H9 (cell line): ENCODE results near the gene LRIG1. TPM values are rescaled to one million over a fixed set of nuclear protein-coding genes. Genes with fewer than 3 reads are reported as not detected.
A peak's percentile ranks its signal among the peaks of the same experiment; 100 is the strongest.

Experiments used
- DNase-seq: peaks from one replicate; pipeline ENCODE4 v3.0.0-alpha.2; 2017
- H2AFZ ChIP-seq: one replicate; pipeline ENCODE4 v1.6.1; 2013; ENCODE audit warnings: mild to moderate bottlenecking, low read length, control low read depth, moderate library complexity
- H2AK5ac ChIP-seq: 2 replicates; pipeline ENCODE4 v1.6.1; 2013; ENCODE audit warnings: low read length, control low read depth, mixed read lengths; ENCODE audit not compliant: insufficient read length
- H2BK120ac ChIP-seq: one replicate; pipeline ENCODE4 v1.6.1; 2013; ENCODE audit warnings: low read depth, mild to moderate bottlenecking, low read length, control low read depth, inconsistent platforms; ENCODE audit not compliant: poor library complexity, severe bottlenecking
- H2BK12ac ChIP-seq: 2 replicates; pipeline ENCODE4 v1.6.1; 2013; ENCODE audit warnings: low read length, control low read depth, mixed read lengths, low read depth; ENCODE audit not compliant: insufficient read length
- H2BK15ac ChIP-seq: 2 replicates; pipeline ENCODE4 v1.6.1; 2013; ENCODE audit warnings: low read depth, low read length, control low read depth
- H2BK20ac ChIP-seq: one replicate; pipeline ENCODE4 v1.6.1; 2013; ENCODE audit warnings: low read depth, mild to moderate bottlenecking, low read length, control low read depth, inconsistent platforms; ENCODE audit not compliant: poor library complexity, severe bottlenecking
- H2BK5ac ChIP-seq: 2 replicates; pipeline ENCODE4 v1.6.1; 2013; ENCODE audit warnings: low read length, control low read depth, mixed read lengths; ENCODE audit not compliant: insufficient read length
- H3K14ac ChIP-seq: 2 replicates; pipeline ENCODE4 v1.6.1; 2013; ENCODE audit warnings: low read length, control low read depth; ENCODE audit not compliant: insufficient read depth
- H3K18ac ChIP-seq: 2 replicates; pipeline ENCODE4 v1.6.1; 2013; ENCODE audit warnings: low read depth, mild to moderate bottlenecking, mixed read lengths, low read length, control low read depth; ENCODE audit not compliant: insufficient read length
- H3K23ac ChIP-seq: 2 replicates; pipeline ENCODE4 v1.6.1; 2013; ENCODE audit warnings: low read length, control low read depth, mixed read lengths, low read depth; ENCODE audit not compliant: insufficient read length
- H3K23me2 ChIP-seq: 2 replicates; pipeline ENCODE4 v1.6.1; 2013; ENCODE audit warnings: low read depth, mild to moderate bottlenecking, mixed read lengths, low read length, control low read depth; ENCODE audit not compliant: insufficient read length, poor library complexity, severe bottlenecking
- H3K27ac ChIP-seq: 2 replicates; pipeline ENCODE4 v1.5.1; 2013; ENCODE audit warnings: low read length, control low read depth, mixed read lengths, low read depth; ENCODE audit not compliant: insufficient read length
- H3K27me3 ChIP-seq: 2 replicates; pipeline ENCODE4 v1.6.1; 2013; ENCODE audit warnings: low read length, control low read depth, inconsistent platforms; ENCODE audit not compliant: insufficient read depth
- H3K4ac ChIP-seq: 2 replicates; pipeline ENCODE4 v1.6.1; 2013; ENCODE audit warnings: low read depth, mild to moderate bottlenecking, control low read depth, inconsistent platforms, low read length, moderate library complexity
- H3K4me1 ChIP-seq: 2 replicates; pipeline ENCODE4 v1.6.1; 2013; ENCODE audit warnings: low read length, control low read depth, inconsistent platforms; ENCODE audit not compliant: insufficient read depth
- H3K4me2 ChIP-seq: 2 replicates; pipeline ENCODE4 v1.6.1; 2013; ENCODE audit warnings: low read length, control low read depth, mixed read lengths; ENCODE audit not compliant: insufficient read length, insufficient read depth
- H3K56ac ChIP-seq: 2 replicates; pipeline ENCODE4 v1.6.1; 2013; ENCODE audit warnings: low read depth, mild to moderate bottlenecking, mixed read lengths, low read length, control low read depth; ENCODE audit not compliant: insufficient read length
- H3K79me1 ChIP-seq: 2 replicates; pipeline ENCODE4 v1.6.1; 2013; ENCODE audit warnings: low read depth, mild to moderate bottlenecking, moderate library complexity, low read length, control low read depth, inconsistent platforms; ENCODE audit not compliant: insufficient read depth, poor library complexity, severe bottlenecking
- H3K79me2 ChIP-seq: 2 replicates; pipeline ENCODE4 v1.6.1; 2013; ENCODE audit warnings: low read length, control low read depth, inconsistent platforms; ENCODE audit not compliant: insufficient read depth
- H3K9ac ChIP-seq: 2 replicates; pipeline ENCODE4 v1.6.1; 2013; ENCODE audit warnings: low read length, control low read depth, mixed read lengths; ENCODE audit not compliant: insufficient read length; ENCODE audit errors: extremely low read depth
- H3K9me3 ChIP-seq: one replicate; pipeline ENCODE4 v1.6.1; 2013; ENCODE audit warnings: low read depth, low read length, inconsistent platforms; ENCODE audit not compliant: control insufficient read depth
- H3T11ph ChIP-seq: one replicate; pipeline ENCODE4 v1.6.1; 2013; ENCODE audit warnings: mild to moderate bottlenecking, low read length, control low read depth, inconsistent platforms
- H4K20me1 ChIP-seq: one replicate; pipeline ENCODE4 v1.6.1; 2013; ENCODE audit not compliant: control insufficient read depth, insufficient read length, insufficient read depth
- H4K5ac ChIP-seq: 2 replicates; pipeline ENCODE4 v1.6.1; 2013; ENCODE audit warnings: low read depth, mild to moderate bottlenecking, mixed read lengths, low read length, control low read depth; ENCODE audit not compliant: insufficient read length
- H4K8ac ChIP-seq: replicated peaks from 2 replicates; pipeline ENCODE4 v1.6.1; 2013; ENCODE audit warnings: low read length, control low read depth, mixed read lengths, low read depth; ENCODE audit not compliant: insufficient read length
- H4K91ac ChIP-seq: 2 replicates; pipeline ENCODE4 v1.6.1; 2013; ENCODE audit warnings: low read depth, mild to moderate bottlenecking, moderate library complexity, mixed read lengths, low read length, control low read depth; ENCODE audit not compliant: insufficient read length
- H3K27ac Mint-ChIP-seq, 3 experiments: 2 replicates in 2 of 3; 3 replicates in 1 of 3; pipeline ENCODE4 v1.8.0; 2020 to 2021; ENCODE audit warnings: mixed read lengths in 3 of 3, mild to moderate bottlenecking in 1 of 3, moderate library complexity in 1 of 3
- H3K27me3 Mint-ChIP-seq: 2 replicates; pipeline ENCODE4 v1.8.0; 2021; ENCODE audit warnings: low read depth, mild to moderate bottlenecking, moderate library complexity, mixed read lengths
- H3K36me3 Mint-ChIP-seq, 3 experiments: 2 replicates in 2 of 3; 3 replicates in 1 of 3; pipeline ENCODE4 v1.8.0; 2020 to 2021; ENCODE audit warnings: low read depth in 3 of 3, mixed read lengths in 3 of 3; ENCODE audit not compliant: insufficient read depth in 1 of 3
- H3K4me1 Mint-ChIP-seq, 2 experiments: 2 replicates each; pipeline ENCODE4 v1.8.0; 2020; ENCODE audit warnings: mixed read lengths in 2 of 2
- H3K4me3 Mint-ChIP-seq, 2 experiments: 2 replicates in 1 of 2; 3 replicates in 1 of 2; pipeline ENCODE4 v1.8.0; 2020 to 2021; ENCODE audit warnings: mild to moderate bottlenecking in 2 of 2, mixed read lengths in 2 of 2, moderate library complexity in 1 of 2
- H3K9me3 Mint-ChIP-seq, 2 experiments: 2 replicates in 1 of 2; 3 replicates in 1 of 2; pipeline ENCODE4 v1.8.0; 2020; ENCODE audit warnings: mild to moderate bottlenecking in 2 of 2, mixed read lengths in 2 of 2, moderate library complexity in 1 of 2
- CTCF ChIP-seq: fragments of 200-600 bp; sonication (generic); conservative IDR thresholded peaks from 3 replicates; pipeline ENCODE4 v1.8.0; 2021; ENCODE audit warnings: antibody characterized with exemption, mild to moderate bottlenecking
- WGBS: extraction: QIAGEN DNeasy Blood & Tissue Kit; methylation state at CpG from one replicate; pipeline ENCODE4 v1.1.7; 2013; ENCODE audit warnings: missing lambda C conversion rate, low lambda C conversion rate, mixed read lengths; ENCODE audit not compliant: insufficient read length; ENCODE audit errors: extremely low coverage; 5-methylcytosine and 5-hydroxymethylcytosine counted together
- total RNA-seq: library from RNA; stranded (reverse); gene quantifications from 2 replicates; pipeline ENCODE4 v1.2.1, GENCODE V29; 2021

LRIG1 gene
- total RNA-seq, 1 experiment from 2014 or later, result 70.3 TPM

GRCh38 chr3:66441129-66441528, 59.7 kb downstream of the LRIG1 start:
- Histone ChIP-seq H3K9me3 (no peaks in the 10 kb centered on the region), H4K20me1 (no peaks in the 10 kb centered on the region), H2BK5ac (no peak overlapping the region), H2BK12ac (no peak overlapping the region), H3K79me2 (peaks cover 33% of the 10 kb centered on the region; the same call in 1 of the 2 replicates), H4K8ac (no peak overlapping the region), H3K27me3 (no peaks in the 10 kb centered on the region; the same call in 1 of the 2 replicates), H2AFZ (no peak overlapping the region), H2BK15ac (no peak overlapping the region), H3K23ac (no peak overlapping the region), H3K56ac (no peak overlapping the region), H3K4me1 (peaks cover 50% of the 10 kb centered on the region), H3K23me2 (peaks cover 6% of the 10 kb centered on the region), H2AK5ac (no peak overlapping the region), H3K4me2 (peak overlapping the region; percentile 3), H4K91ac (no peak overlapping the region), H3K14ac (no peak overlapping the region), H2BK120ac (no peak overlapping the region), H4K5ac (no peak overlapping the region), H3K9ac (no peak overlapping the region), H3K27ac (peak overlapping the region; percentile 4), H3K18ac (no peak overlapping the region), H2BK20ac (no peak overlapping the region), H3T11ph (no peak overlapping the region), H3K79me1 (peaks cover 9% of the 10 kb centered on the region), H3K4ac (no peak overlapping the region)
- no peak for TF ChIP-seq CTCF
- peak overlapping the region; percentile 6 to 100 (median 99); a peak in 4 of 7 replicates for H3K27ac Mint-ChIP-seq
- no CpG with 5 or more reads among the region's 8 CpGs for WGBS
- H3K9me3 Mint-ChIP-seq, result no peaks in the 10 kb centered on the region
- peak overlapping the region in 1 of 2 experiments; percentile 52; a peak in 2 of 5 replicates for H3K4me3 Mint-ChIP-seq
- H3K4me1 Mint-ChIP-seq, result peaks cover 94 to 98% of the 10 kb centered on the region in 2 experiments
- DNase-seq, result no peak
- H3K27me3 Mint-ChIP-seq, result no peaks in the 10 kb centered on the region; the same call in 1 of the 2 replicates
- peaks cover 19 to 58% (median 24%) of the 10 kb centered on the region in 3 experiments for H3K36me3 Mint-ChIP-seq
